Measurements from ENCODE around the gene NOTCH1.

Gene NOTCH1

GRCh38 chr9:136544548-136544963, 1.3 kb downstream of the NOTCH1 start:
- DNase-seq: no peak

DNA sequence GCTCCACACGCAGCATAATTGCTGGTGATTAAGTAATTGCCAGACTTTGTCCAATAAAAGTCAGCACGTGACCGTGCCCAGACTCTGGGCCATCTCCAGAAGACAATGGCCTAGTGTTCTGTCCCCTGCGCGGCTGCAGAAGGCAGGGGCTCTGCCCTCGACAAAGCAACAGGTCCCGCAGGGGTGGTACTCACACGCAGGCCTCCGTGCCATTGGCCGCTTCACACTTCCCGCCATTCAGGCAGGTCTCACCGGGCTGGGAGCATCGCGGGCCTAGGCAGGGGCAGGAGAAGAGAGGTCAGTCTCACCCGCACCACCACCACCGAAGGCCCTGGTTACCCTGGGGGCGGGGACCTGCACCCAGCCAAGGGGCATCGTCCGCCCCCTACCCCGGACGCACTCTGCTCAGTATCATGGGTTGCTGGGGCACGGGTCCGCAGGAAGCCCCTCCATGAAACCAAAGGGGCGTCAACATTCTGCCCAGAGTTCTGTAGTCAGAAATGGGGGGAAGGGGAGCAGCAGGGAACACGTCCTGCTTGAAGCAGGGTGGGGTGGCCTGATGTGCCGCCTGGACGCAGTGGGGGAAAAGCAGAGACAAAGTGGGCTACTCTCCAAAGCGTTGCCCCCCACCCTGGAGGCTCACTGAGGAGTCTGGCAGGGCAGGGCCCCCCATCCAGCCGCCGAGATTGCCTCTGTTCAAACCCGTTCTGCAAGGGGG, 1.9 kb downstream of the NOTCH1 start:
- DNase-seq: no peak

GRCh38 chr9:136543280-136543679, 2.6 kb downstream of the NOTCH1 start:
- no peak for DNase-seq

GRCh38 chr9:136542241-136543040, 3.4 kb downstream of the NOTCH1 start:
- no peak for DNase-seq

DNA sequence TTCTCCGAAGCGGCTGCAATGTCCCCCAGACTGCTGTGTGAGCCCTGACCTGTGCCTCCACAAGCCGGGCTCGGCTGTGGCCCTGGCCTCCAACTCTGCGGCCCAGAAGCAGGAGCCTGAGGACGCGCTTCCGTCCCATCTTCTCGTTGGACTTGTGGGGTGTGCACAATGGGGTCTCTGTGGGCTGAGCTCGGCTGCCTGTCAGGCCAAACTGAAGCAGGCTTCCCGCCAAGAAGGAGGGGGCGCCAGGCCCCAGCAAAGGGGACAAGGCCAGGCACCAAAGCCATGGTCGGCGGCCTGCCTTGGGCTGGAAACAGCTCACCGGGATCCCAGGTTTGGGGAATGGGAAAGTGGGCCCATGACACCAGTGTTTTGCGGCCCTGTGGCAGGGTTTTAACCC, 4.1 kb downstream of the NOTCH1 start:
- DNase-seq: no peak

DNA sequence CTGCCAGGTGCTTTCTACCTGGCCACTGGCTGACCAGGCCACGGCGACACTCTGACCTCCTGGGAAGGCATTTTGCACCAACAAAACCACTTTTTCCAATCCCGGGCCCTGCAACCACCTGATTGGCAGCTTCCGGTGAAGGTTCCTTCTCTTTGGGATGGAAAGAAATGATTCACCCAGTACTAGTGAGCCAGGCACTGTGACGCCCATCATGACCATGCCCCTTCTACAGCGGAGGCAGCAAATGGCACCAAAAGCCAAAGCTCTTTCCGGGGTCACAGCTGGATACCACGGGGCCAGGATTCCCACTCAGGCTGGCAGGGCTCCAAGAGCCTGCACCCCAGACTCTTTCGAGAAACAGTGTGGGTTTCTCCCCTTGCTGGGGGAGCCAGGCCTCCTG, 4.7 kb downstream of the NOTCH1 start:
- peak; percentile 14 for DNase-seq

DNA sequence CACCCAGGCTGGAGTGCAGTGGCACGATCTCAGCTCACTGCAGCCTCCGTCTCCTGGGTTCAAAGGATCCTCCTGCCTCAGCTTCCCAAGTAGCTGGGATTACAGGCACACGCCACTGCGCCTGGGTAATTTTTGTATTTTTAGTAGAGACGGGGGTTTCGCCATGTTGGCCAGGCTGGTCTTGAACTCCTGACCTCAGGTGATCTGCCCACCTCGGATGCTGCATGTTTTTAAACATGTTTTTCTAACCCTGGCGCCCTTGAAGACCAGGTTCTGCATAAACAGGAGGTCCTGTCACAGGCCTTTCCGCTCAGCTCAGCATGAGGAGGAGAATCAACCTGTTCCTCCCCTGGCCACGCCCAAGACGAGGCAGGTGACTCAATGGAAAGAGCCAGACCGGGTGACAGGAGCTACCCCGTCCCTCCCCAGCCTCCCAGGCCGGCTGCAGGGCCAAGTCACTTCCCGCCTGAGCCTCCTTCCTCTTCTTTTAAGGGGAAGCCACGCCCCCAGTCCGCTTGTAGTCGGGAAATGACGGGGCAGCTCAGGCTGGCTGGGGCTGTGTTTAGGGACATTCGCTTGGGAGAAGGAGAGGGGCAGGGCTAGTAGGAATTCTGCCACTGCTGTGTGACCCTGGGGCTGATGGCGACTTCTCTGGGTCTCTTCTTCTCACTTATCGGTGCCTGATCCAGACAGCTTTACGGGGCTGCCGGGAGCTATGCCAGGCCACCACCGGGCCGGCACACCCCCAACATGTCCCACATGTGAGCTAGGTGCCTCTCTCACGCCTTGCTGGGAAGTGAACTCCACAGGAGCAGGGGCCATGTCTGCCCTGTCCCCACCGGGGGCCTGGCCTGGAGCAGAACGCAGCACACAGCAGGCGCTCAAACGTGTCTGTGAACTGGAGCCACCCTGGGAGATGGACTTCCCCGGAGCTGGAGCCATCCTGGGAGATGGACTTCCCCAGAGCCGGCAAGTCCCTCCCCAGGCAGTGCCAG, 6.1 kb downstream of the NOTCH1 start:
- DNase-seq: peak; percentile 92

- DNase-seq: peak; percentile 64
Measured at GRCh38 chr9:136538599-136539426, 7.0 kb downstream of the NOTCH1 start.

DNA sequence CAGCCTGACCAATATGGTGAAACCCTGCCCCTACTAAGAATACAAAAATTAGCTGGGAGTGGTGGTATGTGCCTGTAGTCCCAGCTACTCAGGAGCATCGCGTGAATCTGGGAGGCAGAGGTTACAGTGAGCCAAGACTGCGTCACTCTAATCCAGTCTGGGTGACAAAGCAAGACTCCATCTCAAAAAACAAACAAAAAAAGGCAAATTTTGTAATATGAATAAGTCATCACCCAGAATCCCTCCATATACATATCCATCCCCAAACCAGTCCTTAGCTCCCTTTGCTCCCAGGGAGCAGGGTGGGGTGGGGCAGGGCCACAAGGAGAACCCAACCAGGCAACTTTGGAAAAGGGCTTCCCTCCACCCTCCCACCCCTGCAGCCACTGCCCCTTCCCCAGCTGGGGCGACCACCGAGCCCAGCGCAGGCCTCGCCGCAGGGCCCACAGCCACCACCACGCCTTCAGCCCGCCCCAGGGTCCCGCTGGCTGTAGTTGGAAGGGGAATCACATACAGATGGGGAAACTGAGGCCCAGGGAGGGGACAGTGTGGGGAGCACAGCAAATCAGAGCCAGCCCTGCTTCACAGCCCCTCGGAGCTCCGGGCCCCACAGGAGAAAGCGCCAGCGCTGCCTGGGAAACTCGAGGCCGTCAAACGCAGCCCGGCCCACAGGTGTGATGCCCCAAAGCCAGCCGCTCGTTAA, 7.8 kb downstream of the NOTCH1 start:
- DNase-seq: no peak

- DNase-seq: no peak
Measured at GRCh38 chr9:136537411-136537810, 8.4 kb downstream of the NOTCH1 start.

DNA sequence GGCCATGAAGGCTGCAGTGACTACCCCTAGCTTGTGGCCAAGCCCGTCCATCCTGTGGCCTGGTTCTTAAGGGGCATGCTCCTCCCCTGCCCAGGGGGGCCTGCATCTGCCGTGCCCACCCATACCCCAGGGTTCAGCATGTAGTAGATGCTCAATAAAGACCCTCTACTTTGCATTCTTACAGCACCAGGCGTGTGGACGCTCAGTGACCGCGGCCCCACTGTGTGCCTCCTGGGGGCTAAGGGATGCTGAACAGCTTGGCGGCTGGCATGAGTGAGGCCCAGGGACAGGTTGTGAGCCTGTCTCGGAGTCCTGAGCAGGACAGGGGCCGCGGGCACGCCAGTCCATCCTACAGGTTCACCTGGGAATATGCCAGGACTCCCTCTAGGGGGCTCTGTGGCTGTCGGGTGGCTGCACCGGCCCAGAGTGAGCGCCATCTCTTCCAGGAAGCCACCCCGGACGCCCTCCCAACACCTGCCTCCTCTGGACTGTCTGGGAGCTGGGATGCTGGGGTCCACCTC, 9.1 kb downstream of the NOTCH1 start:
- no peak for DNase-seq

DNA sequence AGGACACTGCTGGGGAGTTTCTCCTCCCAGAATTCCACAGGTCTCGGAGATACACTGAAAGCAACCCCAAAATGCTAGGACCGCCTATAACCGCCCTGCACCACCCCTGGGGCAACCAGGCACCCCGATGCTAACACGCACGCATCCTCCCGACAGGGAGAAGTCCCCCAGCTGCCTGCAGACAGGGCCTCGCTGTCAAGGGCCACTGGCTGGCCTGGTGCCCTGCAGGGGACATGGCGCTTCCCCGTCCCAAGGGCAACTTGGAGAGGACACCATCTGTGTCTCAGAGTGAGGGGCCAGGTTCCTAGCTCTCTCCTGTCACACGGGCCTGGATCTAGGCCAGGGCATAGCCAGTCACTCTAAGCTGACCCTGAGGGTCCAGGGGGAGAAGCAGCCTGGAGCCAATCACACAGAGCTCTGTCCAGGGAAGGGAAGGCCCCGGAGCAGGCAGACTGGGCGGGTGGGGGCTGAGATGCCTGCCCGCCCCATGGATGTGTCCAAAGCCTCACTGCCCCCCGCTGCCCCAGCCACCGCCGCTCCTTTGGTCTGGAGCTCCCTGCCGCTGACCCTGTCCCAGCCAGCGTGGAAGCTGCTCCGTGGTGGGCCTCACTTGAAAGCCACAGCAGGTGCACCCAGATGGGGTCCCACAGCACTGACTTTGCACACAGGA, 9.7 kb downstream of the NOTCH1 start:
- DNase-seq: no peak

- DNase-seq: no peak
Measured at GRCh38 chr9:136535070-136535469, 10.8 kb downstream of the NOTCH1 start.

DNA sequence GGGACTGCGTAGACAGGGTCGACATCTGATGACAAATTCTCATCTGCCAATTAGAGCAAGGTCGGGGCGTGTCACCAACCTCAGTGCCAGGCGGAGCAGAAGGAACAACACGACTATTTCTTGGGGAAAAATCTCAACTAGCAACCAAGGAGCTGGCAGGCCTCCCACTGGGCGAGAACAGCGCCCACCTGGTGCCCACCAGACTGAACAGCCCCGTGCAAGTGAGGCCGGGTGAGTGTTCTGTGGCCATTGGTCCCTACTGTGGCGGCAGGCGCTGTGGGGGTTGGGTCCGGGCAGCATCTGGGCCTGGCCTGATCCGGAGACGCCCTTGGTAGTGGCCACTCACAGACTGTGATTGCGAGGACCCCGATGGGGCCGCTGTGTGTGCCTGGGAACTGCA, 11.5 kb downstream of the NOTCH1 start:
- no peak for DNase-seq

GRCh38 chr9:136533775-136534157, 12.1 kb downstream of the NOTCH1 start:
- DNase-seq: peak; percentile 70

GRCh38 chr9:136532799-136533774, 12.8 kb downstream of the NOTCH1 start:
- DNase-seq: peak; percentile 40

- DNase-seq: peak; percentile 6
Measured at GRCh38 chr9:136531904-136532798, 13.7 kb downstream of the NOTCH1 start.

GRCh38 chr9:136531186-136531903, 14.5 kb downstream of the NOTCH1 start:
- DNase-seq: no peak

Measured in MV-4-11 (cell line).